HK-2 (cell line): Measurements from ENCODE around the gene EXOC6.
A peak's percentile ranks its signal among the peaks of the same experiment; 100 is the strongest.

Source experiments
- DNase-seq: peaks from one replicate; pipeline ENCODE4 v3.0.0-alpha.2; 2018; ENCODE audit not compliant: unreplicated experiment

Gene EXOC6

DNA sequence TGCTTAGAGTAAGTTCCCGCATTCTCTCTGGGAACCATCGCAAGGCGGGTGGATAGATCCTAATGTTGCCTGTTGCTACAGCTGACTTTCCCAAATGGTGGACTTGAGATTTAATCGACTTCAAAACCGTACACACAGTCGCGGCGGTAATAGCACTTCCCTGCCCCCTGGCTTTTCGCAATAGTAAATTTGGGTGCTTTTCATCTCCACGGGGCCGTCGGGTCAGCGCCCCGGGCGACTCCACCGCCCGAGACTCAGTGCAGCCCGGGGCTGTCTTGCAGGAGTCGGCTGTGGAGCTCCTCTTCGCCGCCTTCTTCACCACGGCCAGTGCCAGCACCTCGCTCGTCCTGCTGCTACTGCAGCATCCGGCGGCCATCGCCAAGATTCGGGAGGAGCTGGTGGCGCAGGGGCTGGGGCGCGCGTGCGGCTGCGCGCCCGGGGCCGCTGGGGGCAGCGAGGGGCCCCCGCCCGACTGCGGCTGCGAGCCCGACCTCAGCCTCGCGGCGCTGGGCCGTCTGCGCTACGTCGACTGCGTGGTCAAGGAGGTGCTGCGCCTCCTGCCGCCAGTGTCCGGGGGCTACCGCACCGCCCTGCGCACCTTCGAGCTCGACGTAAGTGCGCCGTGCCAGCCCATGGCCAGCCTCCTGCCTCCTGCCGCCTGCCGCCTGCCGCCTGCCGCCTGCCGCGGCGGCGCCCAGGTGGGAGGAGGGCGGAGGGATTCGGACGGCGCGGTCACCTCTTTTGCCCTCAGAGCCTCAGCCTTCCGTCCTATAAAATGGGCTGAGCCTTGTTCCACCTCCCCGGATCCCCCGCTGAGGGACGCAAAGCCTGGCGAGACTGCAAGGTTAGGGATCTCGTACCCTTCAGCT lies 217.6 kb downstream of the EXOC6 start:
- DNase-seq, result no peak

DNA sequence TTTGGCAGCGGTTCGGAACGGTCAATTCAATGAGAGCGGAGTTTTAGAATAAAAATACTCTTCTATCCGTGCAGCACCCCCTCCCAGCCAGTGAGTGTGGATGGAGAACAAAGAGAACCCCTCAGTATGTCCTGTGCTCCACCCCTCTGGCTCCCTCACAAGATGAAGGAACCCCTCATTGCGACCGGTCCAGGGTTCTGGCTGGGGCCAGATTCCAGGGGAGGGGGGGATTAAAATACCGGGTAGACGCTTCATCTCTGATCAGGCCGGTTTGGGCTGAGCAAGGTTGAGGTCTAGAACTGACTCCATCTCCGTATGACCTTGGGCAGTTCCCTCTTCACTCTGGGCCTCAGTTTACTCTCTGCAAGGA lies 218.2 kb downstream of the EXOC6 start:
- no peak for DNase-seq

DNA sequence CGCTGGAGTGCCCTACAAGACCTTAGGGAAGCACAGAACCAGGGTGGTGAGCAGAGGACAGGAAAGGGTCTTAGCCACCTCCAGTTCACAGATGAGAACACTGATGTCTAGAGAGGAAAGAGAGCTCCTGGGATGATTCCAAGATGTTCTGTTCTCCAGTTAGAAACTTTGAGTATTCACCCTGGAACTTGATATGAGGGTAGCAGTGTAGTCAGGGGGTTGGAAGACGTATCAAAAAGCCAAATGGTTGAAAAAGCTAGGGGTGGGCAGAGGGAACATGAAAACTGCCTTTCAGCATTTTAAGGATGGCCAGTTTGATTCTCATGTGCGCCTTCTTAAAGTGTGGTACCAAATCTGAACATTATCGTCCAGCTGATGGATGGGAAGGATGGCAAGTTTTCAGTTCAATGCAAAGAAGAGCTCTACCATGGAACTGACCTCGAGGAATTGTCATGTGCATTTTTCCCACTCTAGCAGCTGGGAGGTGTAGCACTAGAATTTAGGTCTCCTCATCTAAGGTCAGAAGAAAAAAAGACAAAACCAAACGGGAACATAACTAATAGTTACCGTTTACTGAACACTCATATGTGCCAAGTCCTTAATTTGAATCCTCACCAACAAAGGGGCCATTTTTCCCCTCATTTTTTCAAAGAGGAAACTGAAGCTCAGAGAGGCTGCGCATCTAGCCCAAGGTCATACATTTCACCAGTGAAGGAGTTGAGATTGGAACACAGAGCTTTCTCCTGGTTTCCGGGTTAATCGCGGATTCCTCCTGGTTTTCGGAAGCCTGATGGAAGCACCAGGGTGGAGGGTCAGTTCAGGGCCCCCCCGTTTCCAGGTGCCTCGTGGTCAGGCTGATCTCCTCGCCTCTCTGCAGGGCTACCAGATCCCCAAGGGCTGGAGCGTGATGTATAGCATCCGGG lies 219.4 kb downstream of the EXOC6 start:
- no peak for DNase-seq

DNA sequence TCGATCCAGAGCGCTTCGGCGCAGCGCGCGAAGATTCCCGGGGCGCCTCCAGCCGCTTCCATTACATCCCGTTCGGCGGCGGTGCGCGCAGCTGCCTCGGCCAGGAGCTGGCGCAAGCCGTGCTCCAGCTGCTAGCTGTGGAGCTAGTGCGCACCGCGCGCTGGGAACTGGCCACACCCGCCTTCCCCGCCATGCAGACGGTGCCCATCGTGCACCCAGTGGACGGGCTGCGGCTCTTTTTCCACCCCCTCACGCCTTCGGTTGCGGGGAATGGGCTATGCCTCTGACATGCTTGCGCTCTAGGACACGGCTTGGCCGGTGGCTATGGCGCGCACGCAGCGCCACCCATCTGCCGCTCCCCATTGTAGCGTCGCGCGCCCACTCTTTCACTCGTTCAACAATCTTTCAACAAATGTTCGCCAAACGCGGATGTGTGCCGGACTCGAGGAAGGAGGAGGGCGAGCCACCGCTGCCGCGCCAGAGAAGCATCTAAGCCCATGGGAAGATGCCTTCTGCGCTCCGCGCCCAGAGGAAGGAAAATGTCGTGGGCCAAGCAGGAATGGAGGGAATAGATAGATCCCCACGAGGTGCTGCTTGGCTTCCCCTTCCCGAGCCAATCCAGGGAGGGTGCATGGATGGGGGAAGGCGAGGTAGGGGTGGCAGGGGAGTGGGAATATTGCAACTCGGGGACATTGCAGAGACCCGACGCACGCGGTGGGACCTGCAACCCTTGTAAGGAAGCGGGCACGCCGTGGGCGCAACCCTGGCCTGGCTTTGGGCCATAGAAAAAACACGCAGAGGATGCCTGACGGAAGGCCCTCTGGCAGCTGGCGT lies 220.3 kb downstream of the EXOC6 start:
- DNase-seq, result no peak

DNA sequence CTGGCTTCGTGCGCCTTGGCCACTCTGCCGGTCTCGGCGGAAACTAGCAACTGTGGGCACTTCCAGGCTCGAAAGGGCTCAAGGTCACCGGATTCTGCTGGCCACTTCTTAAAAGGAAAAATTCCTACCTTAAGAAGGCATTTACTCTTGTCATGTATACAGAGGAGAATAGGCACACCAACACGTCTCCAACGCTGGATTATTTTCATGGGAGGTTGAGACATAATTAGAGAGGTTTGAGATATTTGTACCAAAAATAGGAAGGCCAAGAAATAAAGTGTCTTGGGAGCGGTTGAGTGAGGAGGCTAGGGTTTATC lies 220.9 kb downstream of the EXOC6 start:
- DNase-seq, result no peak

DNA sequence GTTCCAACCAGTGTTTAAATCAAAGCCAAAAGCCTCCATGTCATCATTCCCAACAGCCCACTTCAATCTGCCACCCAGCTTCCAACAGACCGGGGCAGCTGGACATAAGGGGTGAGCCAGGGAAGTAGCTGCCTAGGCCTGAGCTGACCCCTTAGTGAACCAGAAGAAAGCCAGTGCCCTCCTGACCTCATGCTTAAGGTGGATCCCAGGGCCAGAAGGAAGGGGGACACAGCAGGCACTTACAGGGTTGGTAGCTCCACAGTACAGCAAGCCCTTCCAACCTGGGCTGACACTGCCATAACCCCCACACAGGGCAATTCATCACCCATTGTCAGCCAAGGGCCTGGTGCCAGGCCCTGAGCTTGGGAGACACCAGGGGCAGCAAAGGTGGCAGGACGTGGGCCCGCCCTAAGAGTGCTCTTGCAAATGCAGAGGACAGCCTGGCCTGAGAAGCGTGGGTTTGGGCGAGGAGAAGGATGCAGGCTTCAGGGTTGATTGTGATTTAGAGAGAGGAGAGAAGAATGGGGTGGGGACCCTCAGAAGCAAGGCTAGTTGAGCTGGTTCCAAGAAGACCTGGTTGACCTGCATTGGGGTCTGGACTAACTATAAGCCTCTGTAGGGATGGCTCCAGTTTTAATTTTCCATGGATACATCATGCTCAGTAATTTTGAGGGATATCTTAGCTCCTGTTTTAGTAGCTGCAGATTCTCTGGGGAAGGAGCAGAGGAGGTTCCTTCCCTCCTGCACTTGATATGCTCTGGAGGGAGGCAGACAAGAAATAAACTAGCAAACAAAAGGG lies 222.3 kb downstream of the EXOC6 start:
- DNase-seq, result no peak

DNA sequence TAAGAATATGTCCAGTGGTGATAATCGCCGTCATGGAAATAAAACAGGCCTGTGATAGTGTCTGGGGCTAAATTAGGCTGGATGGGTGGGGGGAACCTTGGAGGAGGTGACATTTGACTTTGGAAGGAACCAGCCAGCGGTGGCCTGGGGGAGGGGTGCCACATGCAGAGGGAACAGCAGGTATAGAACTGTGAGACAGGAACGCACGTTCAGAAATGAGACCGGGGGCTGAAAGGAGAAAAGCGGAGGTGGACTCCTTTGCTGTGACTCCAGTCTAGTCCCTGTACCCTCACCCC lies 222.8 kb downstream of the EXOC6 start:
- no peak for DNase-seq

DNA sequence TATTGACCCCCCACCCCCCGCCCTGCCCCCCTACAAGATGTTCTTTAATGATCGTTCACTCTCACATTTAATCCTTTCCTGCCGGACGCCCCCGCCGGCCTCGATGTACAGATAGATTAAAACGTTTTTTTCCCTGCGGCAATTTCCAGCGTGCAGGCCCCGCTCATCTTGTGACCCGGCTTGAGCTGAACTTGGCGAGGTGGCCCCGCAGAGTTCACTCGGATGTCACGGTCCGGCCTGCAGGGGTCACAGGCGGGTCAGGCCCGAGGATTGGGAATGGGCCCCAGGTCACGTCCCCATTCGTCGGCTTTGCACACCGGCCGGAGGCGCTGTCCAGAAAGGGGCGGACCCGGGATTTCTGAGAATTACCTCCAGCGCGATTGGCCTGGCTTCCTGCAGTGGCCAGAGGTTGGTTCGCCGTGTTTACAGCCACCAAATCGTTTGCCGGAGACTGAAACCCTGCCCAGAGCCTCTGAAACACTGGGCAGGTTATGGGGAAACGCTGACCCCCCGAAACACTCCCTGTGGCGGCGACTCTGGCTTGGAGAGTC lies 223.4 kb downstream of the EXOC6 start:
- peak; percentile 83 for DNase-seq

DNA sequence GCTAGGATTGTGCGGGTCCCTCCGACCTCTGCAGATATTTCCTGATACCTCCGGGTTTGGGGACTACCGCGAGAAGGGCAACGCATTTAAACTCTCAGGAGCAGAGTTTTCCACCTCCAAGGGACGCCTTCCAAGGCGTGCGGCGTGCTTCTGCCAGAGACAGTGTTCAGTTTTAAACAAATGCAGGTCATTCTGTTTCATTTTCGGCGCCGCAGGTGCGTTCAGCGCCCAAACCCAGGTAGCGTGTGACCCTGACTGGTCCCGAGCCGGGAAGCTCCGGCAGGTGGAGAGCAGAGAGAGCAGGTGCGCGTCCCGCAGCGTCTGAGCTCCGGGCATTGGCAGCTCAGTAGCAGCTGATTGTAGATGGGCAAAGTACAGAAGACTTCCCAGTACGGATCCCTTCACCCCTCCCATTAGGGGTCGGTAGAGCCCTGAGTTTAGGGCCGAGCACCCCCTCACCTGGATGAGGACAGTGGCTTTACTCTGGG lies 223.9 kb downstream of the EXOC6 start:
- no peak for DNase-seq

DNA sequence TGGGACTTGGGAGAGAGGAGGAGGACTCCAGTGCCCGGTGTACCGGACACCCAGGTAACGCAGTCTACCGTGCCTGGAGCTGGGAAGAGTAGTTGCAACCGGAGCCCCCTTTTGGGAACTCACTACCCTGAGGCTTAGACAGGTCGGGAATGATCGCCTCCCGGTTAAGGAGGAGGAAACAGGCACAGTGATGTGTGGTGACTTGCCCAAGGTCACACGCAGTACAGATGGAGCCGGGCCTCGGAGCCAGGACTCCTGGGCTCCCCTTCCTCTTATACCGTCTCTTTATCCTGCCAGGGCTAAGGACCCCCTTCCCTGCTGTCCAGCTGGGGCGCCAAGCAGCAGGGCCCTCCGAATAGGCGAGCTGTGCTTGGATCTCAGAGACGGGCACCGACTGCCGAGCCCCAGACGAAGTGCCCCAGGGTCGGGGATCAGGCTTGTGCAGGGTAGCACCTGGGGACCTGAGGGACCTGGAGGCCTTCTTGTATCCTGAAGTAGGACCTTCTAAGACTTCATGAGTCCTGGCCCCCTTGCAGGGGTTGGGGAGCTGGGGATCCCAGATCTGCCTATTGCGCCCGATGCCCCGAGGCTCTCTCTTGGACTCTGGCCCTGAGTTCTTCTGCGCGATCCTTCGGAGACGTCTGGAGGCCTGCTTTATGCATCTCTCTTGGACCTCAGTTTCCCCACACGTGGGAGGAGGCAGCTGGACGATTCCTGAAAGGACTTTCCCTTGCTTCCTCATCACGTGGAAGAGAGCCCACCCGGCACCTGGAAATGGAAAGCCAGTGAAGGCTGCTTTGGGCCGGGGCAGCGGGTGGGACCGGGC lies 224.6 kb downstream of the EXOC6 start:
- no peak for DNase-seq

DNA sequence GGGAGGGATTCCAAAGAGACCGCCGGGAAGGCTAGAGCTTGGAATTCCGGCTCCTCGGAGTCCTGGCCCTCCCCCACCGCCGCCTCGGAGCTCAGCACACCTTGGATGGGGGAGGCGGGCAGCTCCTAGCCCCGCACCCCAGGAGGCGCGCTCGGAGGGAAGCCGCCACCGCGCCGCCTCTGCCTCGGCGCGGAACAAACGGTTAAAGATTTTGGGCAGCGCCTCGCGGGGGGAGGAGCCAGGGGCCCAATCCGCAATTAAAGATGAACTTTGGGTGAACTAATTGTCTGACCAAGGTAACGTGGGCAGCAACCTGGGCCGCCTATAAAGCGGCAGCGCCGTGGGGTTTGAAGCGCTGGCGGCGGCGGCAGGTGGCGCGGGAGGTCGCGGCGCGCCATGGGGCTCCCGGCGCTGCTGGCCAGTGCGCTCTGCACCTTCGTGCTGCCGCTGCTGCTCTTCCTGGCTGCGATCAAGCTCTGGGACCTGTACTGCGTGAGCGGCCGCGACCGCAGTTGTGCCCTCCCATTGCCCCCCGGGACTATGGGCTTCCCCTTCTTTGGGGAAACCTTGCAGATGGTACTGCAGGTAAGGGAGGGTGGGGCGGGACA lies 225.3 kb downstream of the EXOC6 start, which contains the start of gene CYP26A1:
TSS of gene CYP26A1 (plus strand) at position 355 of the 608 bp plus-strand sequence. CDS start at position 397, 42 bp downstream.
- no peak for DNase-seq

DNA sequence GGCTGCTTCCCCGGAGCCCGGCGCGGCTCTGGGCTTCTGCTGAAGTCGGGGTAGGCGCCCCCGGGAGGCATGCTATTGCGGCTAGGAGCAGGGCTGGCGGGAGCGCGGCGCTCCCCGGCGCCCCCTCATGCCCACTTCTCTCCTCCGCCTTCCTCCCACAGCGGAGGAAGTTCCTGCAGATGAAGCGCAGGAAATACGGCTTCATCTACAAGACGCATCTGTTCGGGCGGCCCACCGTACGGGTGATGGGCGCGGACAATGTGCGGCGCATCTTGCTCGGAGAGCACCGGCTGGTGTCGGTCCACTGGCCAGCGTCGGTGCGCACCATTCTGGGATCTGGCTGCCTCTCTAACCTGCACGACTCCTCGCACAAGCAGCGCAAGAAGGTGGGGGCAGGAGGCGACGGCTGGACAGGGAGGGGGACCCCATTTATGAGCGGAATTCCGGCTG lies 225.9 kb downstream of the EXOC6 start:
- DNase-seq, result no peak

DNA sequence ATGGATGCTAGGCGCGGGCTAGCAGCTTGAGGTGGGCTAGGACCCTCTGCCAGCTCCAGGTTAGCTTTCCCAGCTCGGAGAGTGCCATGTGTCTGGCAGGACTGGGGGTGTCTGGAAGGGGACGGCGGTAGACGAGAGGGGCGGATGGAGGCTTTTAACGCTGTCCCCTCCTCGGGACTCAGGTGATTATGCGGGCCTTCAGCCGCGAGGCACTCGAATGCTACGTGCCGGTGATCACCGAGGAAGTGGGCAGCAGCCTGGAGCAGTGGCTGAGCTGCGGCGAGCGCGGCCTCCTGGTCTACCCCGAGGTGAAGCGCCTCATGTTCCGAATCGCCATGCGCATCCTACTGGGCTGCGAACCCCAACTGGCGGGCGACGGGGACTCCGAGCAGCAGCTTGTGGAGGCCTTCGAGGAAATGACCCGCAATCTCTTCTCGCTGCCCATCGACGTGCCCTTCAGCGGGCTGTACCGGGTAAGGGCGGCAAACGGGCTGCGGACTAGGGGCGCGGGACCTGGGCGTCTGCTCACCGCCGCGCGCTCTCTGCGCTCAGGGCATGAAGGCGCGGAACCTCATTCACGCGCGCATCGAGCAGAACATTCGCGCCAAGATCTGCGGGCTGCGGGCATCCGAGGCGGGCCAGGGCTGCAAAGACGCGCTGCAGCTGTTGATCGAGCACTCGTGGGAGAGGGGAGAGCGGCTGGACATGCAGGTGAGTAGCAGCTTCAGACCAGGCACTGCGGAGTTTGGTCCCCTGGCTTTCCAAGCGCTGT lies 226.5 kb downstream of the EXOC6 start:
- peak; percentile 26 for DNase-seq

DNA sequence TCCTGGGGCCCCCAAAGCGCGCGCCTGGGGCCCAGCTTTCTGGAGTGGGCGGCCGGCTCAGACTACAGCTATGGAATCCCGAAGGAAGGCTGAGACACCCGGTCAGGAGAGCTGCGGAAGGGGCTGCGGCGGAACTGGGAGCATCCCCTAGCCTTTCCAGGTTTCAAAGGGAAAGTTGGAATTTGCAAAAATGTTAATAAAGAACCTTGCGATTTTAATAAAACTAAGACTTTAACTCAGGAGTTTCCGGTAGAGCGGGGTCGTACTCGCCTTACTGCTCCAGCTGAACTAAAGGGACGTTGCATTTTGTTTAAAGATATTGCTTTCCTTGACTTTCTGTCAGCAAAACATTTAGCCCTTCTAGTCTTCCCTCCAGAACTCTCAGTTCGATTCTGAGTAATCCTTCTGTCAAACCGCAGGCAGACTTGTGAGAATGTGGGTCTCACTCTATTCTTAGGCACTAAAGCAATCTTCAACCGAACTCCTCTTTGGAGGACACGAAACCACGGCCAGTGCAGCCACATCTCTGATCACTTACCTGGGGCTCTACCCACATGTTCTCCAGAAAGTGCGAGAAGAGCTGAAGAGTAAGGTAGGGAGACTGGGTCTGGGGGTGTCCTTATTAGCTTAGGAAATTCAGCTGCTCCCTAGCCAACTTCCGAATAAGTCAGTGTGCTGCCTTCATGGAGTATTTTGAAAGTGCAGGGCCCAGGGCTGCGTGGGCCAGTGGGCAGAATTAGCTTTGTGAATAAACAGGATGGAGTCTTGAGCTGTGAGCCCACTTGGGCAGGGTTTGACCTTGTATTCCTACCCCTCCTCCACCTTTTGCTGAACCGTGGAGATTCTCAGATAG lies 227.3 kb downstream of the EXOC6 start:
- DNase-seq, result no peak

DNA sequence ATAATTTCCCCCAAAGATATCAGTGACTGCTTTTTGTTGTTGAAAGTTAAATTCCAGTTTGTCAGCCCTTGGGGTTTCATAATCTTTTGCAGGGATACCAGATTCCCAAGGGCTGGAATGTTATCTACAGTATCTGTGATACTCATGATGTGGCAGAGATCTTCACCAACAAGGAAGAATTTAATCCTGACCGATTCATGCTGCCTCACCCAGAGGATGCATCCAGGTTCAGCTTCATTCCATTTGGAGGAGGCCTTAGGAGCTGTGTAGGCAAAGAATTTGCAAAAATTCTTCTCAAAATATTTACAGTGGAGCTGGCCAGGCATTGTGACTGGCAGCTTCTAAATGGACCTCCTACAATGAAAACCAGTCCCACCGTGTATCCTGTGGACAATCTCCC lies 228.6 kb downstream of the EXOC6 start:
- DNase-seq, result no peak

DNA sequence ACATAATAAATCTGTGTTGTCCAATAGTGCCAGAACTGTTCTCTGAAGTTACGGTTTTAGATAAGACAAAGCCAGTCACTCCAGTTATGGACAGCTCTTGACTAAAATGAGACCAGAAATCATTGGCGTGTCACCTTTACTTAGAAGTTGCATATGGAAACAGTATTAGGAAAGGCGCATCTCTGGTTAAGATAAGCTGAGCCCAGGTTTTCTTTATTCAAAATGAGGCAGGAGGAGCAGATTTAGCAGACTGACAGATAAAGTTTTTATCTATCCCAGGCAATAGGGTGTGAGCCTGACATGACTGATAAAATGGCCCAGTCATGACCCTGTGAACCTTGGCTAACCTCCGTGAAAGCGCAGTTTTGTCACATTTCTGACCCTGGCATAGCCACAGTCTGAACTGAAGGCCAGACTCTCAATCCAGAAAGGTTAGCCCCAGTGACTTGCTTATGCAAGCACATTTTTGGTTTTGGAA lies 229.6 kb downstream of the EXOC6 start:
- no peak for DNase-seq

DNA sequence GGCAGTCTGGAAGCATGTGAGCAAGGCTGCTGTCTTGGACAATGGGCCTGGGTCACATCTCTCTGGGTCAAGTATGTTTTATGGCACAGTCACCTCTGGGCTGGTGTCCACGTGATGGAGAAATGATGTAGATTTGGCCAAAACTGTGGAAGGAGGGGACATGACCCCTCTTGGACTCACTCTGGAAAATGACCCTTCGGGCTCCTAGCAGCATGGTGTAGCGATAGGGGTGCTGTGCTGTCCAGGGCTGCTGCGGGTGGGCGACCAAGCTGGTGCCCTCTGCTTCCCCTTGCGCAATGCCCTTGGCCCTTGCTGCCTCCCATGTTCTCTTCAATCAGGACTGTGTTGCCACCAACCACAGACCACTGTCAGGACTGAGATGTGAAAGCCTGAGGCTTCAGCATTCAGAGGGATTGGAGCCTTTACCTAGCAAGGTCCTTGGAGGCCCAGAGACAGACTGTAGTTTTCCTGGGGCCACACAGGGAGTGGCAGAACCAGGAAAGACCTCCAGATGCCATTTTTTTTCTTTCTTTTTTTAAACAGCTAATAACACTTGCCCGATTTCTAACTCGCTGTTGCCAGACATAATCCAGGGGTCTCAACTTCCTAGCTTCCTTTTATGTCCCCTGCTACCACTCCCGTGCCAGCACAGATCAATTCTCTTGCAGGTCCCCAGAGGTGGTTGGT lies 231.5 kb downstream of the EXOC6 start:
- no peak for DNase-seq
